Uterus (tissue), 2 donors: Measurements from ENCODE around the gene TBC1D5.

ENCODE experiments used
- POLR2A ChIP-seq, 2 donors: fragments of 450-650 bp; IDR thresholded peaks; one replicate each; pipeline ENCODE4 v1.6.1; 2016; ENCODE audit warnings: antibody characterized with exemption in 2 of 2, mild to moderate bottlenecking in 1 of 2, moderate library complexity in 1 of 2
- TF ChIP-seq, protein P1 (sequence below), 4 experiments: fragments of 200-600 bp in 2 of 4; fragments of 450-650 bp in 2 of 4; sonication (generic) in 2 of 4; IDR thresholded peaks; one replicate each; pipeline ENCODE4 v1.5.1; 2016 to 2019; ENCODE audit warnings: antibody characterized with exemption in 4 of 4, mild to moderate bottlenecking in 2 of 4, moderate library complexity in 1 of 4

DNA sequence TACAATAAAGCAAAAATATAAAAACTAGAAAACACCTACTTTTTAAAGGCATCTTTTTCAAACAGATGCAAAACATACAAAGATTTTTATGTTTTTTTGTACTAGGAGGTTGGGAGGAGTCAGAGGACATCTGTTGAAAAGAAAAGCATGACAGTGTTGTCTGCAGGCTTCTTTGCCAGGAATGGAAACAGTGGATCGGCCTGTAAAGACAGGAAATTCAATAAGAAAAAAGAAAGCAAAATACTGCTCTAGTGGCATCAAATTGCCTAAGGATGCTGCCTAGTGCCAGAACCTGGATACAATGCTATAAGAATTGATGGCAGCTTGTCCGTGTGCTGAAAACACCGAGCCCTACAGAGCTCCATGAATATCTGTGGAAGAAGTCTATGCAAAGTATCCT lies 69.9 kb downstream of the TBC1D5 start:
- TF ChIP-seq, protein P1, sequence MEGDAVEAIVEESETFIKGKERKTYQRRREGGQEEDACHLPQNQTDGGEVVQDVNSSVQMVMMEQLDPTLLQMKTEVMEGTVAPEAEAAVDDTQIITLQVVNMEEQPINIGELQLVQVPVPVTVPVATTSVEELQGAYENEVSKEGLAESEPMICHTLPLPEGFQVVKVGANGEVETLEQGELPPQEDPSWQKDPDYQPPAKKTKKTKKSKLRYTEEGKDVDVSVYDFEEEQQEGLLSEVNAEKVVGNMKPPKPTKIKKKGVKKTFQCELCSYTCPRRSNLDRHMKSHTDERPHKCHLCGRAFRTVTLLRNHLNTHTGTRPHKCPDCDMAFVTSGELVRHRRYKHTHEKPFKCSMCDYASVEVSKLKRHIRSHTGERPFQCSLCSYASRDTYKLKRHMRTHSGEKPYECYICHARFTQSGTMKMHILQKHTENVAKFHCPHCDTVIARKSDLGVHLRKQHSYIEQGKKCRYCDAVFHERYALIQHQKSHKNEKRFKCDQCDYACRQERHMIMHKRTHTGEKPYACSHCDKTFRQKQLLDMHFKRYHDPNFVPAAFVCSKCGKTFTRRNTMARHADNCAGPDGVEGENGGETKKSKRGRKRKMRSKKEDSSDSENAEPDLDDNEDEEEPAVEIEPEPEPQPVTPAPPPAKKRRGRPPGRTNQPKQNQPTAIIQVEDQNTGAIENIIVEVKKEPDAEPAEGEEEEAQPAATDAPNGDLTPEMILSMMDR (IDR thresholded peaks at IDR 0.05) = no peak
- no peak for TF ChIP-seq POLR2A (IDR thresholded peaks at IDR 0.05)
